Large intestine (tissue), 3 donors: Measurements from ENCODE around the gene SDK2. TPM values are rescaled to one million over a fixed set of nuclear protein-coding genes. Genes with fewer than 3 reads are reported as not detected.

Experiments
- DNase-seq, 2 donors: peaks; one replicate each; pipeline versions ENCODE4 v3.0.0 to v3.0.0-alpha.2; 2013
- H3K27ac ChIP-seq: one replicate; pipeline ENCODE4 v1.5.1; 2013; ENCODE audit warnings: low read length
- H3K27me3 ChIP-seq: 2 replicates; pipeline ENCODE4 v1.6.1; 2013; ENCODE audit warnings: low read length; ENCODE audit not compliant: control insufficient read depth, insufficient read depth
- H3K36me3 ChIP-seq: 2 replicates; pipeline ENCODE4 v1.6.1; 2013; ENCODE audit warnings: low read length; ENCODE audit not compliant: control insufficient read depth, insufficient read depth
- H3K4me1 ChIP-seq: one replicate; pipeline ENCODE4 v1.6.1; 2013; ENCODE audit warnings: low read length; ENCODE audit not compliant: control insufficient read depth, insufficient read depth
- H3K4me3 ChIP-seq: one replicate; pipeline ENCODE4 v1.5.1; 2013; ENCODE audit warnings: low read length
- H3K9me3 ChIP-seq: one replicate; pipeline ENCODE4 v1.6.1; 2013; ENCODE audit warnings: mild to moderate bottlenecking, low read depth, low read length, moderate library complexity; ENCODE audit not compliant: control insufficient read depth
- WGBS: methylation state at CpG from one replicate; pipeline ENCODE4 v1.1.5; 2013; ENCODE audit warnings: low lambda C conversion rate; ENCODE audit not compliant: insufficient coverage; 5-methylcytosine and 5-hydroxymethylcytosine counted together
- polyA plus RNA-seq: library from polyadenylated mRNA; unstranded; fragments of 120-200 nt; gene quantifications from one replicate; pipeline ENCODE4 v1.2.1, GENCODE V29; 2013

Gene SDK2
- polyA plus RNA-seq, 1 donor: 0.94 TPM

DNA sequence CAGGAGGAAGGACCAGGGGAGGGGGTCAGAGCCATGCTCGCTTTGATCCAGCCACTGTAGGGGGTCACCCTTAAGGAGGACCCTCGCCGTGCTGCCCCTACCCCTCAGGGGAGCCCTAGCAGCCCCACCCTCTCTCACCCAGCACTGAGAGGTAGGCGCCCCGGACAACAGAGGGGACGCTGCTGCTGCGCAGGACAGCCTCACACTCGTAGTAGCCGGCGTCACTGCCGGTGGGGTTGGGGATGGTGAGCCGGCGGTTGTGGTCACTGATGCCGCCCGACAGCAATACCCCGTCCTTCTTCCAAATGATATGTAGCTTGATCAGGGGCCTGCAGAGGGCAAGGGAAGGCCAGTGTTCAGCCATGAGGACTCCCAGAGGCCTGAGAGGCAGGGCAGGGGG is 206.4 kb downstream of the SDK2 start:
- Histone ChIP-seq H3K4me1 (no peaks in the 10 kb centered on the region), H3K4me3 (no peak overlapping the region), H3K36me3 (no peaks in the 10 kb centered on the region), H3K27me3 (no peaks in the 10 kb centered on the region), H3K27ac (no peak overlapping the region), H3K9me3 (no peaks in the 10 kb centered on the region)
- DNase-seq: no peak
- whole genome bisulfite sequencing: no CpG with 5 or more reads among the region's 16 CpGs

DNA sequence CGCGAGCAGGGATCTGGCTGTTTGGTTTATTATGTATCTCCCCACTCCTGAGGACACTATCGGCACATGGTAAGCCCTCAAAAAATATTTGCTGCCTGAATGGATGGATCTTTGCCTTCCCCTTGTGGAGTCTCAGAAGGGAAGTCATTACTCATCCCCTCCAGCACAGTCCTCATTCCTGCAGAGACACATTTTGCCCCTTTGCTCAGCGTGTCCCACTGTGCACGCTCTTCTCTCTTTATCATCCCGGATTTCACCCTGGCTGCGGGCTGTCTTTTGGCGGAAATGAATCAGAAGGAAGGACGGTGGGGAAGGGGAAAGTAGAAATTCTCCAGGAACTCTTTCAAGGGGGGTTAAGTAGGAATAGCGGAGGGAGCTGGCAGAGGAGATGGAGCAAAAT is 207.3 kb downstream of the SDK2 start:
- no peaks in the 10 kb centered on the region for H3K36me3 ChIP-seq
- H3K4me3 ChIP-seq: no peak overlapping the region
- H3K27ac ChIP-seq: no peak overlapping the region
- H3K4me1 ChIP-seq: no peaks in the 10 kb centered on the region
- H3K9me3 ChIP-seq: no peaks in the 10 kb centered on the region
- no peaks in the 10 kb centered on the region for H3K27me3 ChIP-seq
- no peak for DNase-seq
- 80% methylated on average over 2 of the region's 10 CpGs for WGBS

DNA sequence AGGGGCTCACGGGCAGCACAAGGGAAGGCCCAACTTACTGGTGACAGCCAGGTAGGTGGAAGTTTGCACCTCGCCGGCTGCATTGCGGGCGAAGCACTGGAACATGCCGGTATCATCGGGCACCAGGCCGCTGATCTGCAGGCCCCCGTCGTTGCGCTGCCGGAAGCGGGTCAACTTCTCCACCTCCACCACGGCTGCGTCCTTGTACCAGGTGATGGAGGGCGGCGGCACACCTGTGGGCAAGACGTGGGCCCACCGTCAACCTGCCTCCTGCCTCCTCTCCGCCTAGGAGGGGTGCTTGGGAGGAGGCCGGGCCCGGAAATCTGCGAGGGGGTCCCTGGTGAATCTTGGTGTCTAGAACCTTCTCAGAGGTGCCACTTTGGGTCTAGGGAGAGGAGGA is 208.8 kb downstream of the SDK2 start:
- WGBS: no CpG with 5 or more reads among the region's 23 CpGs
- Histone ChIP-seq H3K4me1 (no peaks in the 10 kb centered on the region), H3K36me3 (no peaks in the 10 kb centered on the region), H3K27me3 (peaks cover 5% of the 10 kb centered on the region), H3K4me3 (no peak overlapping the region), H3K27ac (no peak overlapping the region), H3K9me3 (no peaks in the 10 kb centered on the region)
- no peak for DNase-seq

DNA sequence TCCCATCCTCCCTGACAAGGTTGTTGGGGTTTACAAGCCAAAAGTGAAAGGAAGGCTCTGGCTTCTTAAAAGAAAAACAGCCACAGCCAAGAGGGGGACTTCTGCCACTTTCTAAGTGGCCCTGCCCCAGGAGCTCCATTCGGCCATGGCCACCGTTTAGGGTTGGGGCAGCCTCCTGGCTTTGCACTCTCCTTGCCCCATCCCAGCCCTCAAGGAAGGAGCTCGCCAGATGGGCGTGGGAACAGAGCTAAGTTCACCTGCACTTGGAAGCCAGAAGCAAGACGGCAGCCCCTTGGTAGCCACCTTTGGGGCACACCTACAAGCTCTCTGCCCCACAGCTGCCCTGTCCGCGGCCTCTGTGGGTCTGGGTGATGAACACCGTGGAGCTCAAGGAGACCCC is 210.1 kb downstream of the SDK2 start:
- Histone ChIP-seq H3K4me3 (no peak overlapping the region), H3K9me3 (no peaks in the 10 kb centered on the region), H3K27me3 (peaks cover 8% of the 10 kb centered on the region), H3K36me3 (no peaks in the 10 kb centered on the region), H3K4me1 (peaks cover 6% of the 10 kb centered on the region), H3K27ac (no peak overlapping the region)
- no peak for DNase-seq
- WGBS: no CpG with 5 or more reads among the region's 8 CpGs

DNA sequence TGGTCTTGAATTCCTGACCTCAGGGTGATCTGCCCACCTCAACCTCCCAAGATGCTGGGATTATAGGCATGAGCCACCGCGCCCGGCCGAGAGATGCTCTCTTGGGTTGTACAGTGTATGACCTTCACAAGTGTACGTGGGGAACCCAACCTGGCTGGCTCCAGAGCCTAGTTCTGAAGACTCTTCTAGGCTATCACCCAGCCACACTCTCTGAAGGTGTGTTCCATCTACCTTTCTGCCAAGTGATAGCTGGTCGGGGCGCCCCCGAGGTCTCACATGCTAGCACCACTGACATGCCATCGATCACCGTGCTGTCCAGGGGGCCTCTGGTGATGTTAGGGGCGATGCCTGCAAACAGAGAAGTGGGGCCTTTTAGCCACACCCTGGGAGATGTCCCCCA is 210.7 kb downstream of the SDK2 start:
- Histone ChIP-seq H3K27ac (no peak overlapping the region), H3K9me3 (no peaks in the 10 kb centered on the region), H3K36me3 (no peaks in the 10 kb centered on the region), H3K4me1 (peaks cover 6% of the 10 kb centered on the region), H3K4me3 (no peak overlapping the region), H3K27me3 (peaks cover 8% of the 10 kb centered on the region)
- DNase-seq: no peak
- WGBS: no CpG with 5 or more reads among the region's 11 CpGs

DNA sequence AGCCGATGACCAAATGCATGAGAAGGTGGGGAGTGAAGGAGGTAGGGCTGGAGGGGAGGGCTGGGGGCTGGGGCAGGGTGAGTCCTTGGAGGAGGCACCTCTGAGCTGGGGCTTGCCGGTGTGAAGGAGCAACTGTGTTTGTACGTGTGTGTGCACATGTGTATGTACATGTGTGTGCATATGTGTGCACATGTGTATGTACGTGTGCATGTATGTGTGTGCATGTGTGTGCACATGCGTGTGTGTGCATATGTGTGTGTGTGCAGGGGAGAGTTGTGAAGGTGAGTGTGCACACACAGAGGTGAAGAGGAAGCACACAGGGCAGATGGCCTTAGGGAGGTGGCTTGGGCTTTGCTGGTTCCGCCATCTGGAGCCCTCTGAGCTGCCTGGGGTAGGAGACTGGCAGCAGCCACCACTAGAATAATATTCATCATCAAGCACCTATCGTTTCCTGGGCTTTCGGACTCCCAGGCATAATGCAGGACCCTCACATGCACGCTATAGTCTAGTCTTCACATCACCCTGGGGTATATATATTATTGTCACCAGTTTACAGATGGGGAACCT is 211.5 kb downstream of the SDK2 start:
- no peak overlapping the region for H3K27ac ChIP-seq
- WGBS: no CpG with 5 or more reads among the region's 9 CpGs
- peaks cover 6% of the 10 kb centered on the region for H3K4me1 ChIP-seq
- no peak for DNase-seq
- no peaks in the 10 kb centered on the region for H3K9me3 ChIP-seq
- no peak overlapping the region for H3K4me3 ChIP-seq
- no peaks in the 10 kb centered on the region for H3K36me3 ChIP-seq
- H3K27me3 ChIP-seq: peaks cover 8% of the 10 kb centered on the region

DNA sequence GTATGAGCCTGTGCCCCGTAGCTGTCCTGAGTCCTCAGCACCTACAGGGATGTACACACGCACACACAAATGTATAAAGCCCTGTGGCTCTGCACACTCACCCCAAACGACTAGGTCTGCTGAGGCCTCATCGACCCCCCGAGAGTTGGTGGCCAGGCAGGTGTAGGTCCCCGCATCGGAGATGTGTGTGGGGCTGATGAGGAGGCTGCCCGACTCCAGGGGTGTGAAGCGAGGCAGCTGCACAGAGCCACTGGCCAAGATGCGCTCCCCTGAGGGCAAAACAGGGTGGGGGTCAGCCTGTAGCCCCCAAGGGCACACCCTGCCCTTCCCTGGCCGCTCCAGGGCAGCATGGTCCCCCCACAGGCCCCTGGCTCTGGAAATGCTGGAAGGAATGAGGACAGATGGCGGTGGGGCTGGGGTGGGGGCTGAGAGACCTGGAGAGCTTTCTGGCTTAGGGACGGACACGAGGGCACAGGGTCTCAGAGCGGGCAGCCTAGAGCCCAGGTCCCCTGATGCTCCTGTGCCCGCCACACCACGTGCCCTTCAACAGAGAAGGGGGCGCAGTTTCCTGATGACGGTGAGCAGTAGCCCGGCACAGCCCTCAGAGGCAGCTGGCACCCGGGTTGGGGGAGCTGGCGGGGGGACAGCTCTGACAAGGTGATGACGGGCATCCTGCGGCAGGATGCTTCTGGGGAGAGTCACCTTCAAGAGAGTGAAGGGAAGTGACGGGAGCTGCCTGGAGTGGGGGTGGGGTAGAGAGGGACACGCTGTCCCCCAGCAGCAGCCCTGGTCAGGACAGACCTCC is 212.6 kb downstream of the SDK2 start:
- Histone ChIP-seq H3K36me3 (no peaks in the 10 kb centered on the region), H3K4me3 (no peak overlapping the region), H3K4me1 (peaks cover 6% of the 10 kb centered on the region), H3K9me3 (no peaks in the 10 kb centered on the region), H3K27ac (no peak overlapping the region), H3K27me3 (peaks cover 8% of the 10 kb centered on the region)
- WGBS: 60% methylated on average over 1 of the region's 26 CpGs
- no peak for DNase-seq

DNA sequence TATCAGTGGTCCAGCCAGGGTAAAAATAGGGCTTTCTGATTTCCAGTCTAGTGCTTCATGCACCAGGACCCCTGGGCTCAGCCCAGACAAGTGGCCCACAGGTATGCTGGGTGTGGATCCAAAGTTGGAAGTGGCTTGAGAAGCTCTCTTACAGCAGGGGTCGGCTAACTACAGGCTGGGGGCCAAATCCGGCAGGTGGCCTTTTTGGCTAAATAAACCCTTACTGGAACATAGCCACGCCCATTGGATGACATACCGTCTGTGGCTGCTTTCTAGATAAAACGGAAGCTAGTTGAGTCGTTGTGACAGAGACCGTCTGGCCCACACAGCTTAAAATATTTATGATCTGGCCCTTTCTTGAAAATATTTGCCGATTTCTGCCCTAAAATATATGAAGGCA is 213.4 kb downstream of the SDK2 start:
- Histone ChIP-seq H3K4me1 (peaks cover 6% of the 10 kb centered on the region), H3K27me3 (peaks cover 8% of the 10 kb centered on the region), H3K4me3 (no peak overlapping the region), H3K27ac (no peak overlapping the region), H3K9me3 (no peaks in the 10 kb centered on the region), H3K36me3 (no peaks in the 10 kb centered on the region)
- DNase-seq: no peak
- no CpG with 5 or more reads among the region's 8 CpGs for WGBS

DNA sequence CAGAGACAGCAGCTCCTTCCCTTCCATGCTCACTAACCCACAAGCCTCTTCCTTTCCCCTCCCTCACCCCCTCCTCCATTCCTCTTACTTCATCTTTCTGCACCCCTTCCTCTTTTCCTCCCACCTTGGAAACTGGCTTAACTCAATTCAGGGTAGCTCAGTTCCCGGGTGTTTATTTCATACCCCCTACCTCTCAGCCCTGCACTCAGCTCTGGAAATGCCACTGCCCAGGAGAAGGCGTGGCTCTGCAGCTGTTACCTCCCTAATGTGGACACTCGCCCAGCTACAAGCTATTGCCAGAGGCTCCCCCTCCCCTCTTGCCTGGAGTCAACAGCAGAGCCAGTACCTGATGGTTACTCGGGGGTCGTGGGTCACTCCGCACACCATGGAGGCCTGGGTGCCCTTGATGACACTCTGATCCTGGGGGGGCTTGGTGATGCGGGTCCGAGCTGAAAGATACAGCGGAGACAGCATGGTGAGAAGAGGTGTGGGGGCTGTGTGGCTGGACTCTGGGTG is 214.0 kb downstream of the SDK2 start:
- H3K27ac ChIP-seq: no peak overlapping the region

DNA sequence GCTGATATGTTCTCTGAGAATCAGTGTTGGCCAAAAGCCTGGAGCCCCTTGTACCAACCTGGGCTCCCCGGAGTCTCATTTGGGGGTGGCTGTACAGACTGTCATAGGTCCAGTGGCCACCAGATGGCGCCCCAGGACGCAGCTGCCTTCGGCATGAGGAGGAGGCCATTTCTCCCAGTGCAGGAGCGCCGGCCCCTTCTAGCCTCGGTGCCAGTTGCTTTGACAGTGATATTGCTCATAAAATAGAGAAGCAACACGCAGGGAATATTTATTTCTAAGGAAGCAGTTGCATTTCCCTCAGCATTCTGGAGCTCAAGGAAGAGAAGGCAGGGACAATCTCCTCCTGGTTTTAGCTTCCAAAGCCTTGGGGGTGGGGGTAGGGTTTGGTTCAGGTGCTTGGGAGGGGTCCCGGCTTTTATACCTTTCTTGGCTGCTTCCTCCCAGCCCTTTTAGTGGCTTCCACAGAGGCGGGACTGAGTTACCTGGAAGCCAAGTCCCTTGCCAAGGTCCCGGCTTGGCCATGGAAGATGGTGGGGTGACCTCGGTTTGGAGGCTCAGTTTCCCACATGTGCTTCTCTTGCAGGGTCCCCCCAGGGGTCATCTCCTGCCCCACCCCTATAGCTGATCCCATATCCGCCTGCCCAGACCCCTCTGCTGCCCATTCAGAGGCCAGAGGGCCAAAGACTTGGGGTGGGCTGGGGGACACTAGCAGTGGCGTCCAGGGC is 214.6 kb downstream of the SDK2 start:
- no peaks in the 10 kb centered on the region for H3K36me3 ChIP-seq
- peaks cover 8% of the 10 kb centered on the region for H3K27me3 ChIP-seq
- peaks cover 6% of the 10 kb centered on the region for H3K4me1 ChIP-seq
- peak; percentile 57 to 69 for DNase-seq
- H3K27ac ChIP-seq: no peak overlapping the region
- 100% methylated on average over 1 of the region's 14 CpGs for WGBS
- no peak overlapping the region for H3K4me3 ChIP-seq
- H3K9me3 ChIP-seq: no peaks in the 10 kb centered on the region

More for the DNA sequence above, 214.0 kb downstream of the SDK2 start:
- no peak for DNase-seq
- no CpG with 5 or more reads among the region's 9 CpGs for WGBS
- Histone ChIP-seq H3K36me3 (no peaks in the 10 kb centered on the region), H3K4me1 (peaks cover 6% of the 10 kb centered on the region), H3K4me3 (no peak overlapping the region), H3K9me3 (no peaks in the 10 kb centered on the region), H3K27me3 (peaks cover 8% of the 10 kb centered on the region)
